B cell (primary cell): Measurements from ENCODE around the gene ANKRD35. TPM values are rescaled to one million over a fixed set of nuclear protein-coding genes. Genes with fewer than 3 reads are reported as not detected.

ENCODE experiments used
- ATAC-seq: fragments of 200-7000 bp; cut with Tn5 transposase; one replicate; pipeline ENCODE4 v1.10.0; 2021; ENCODE audit warnings: low read depth, mild to moderate bottlenecking, moderate number of reproducible peaks, moderate library complexity
- CTCF ChIA-PET: fragments of 350-600 bp; sonication (Branson Sonifier 250); formaldehyde crosslinking; loops from one replicate; lab custom pipeline; 2021; ENCODE audit warnings: antibody characterized with exemption, inconsistent platforms; lab: Charles Lee
- POLR2A ChIA-PET: fragments of 350-600 bp; sonication (Branson Sonifier 250); formaldehyde crosslinking; loops from one replicate; lab custom pipeline; 2021; ENCODE audit warnings: antibody characterized with exemption; lab: Charles Lee
- DNase-seq: peaks from one replicate; pipeline ENCODE4 v3.0.0; 2013
- H2AFZ ChIP-seq: 2 replicates; pipeline ENCODE4 v1.6.1; 2012; ENCODE audit warnings: mild to moderate bottlenecking, low read depth, low read length; ENCODE audit not compliant: insufficient read depth, poor library complexity, severe bottlenecking
- H3K27ac ChIP-seq, 2 donors: 1 replicate in 1 of 2; 2 replicates in 1 of 2; pipeline ENCODE4 v1.5.1; 2012 to 2013; ENCODE audit warnings: low read length in 2 of 2, mild to moderate bottlenecking in 2 of 2, moderate library complexity in 1 of 2
- H3K27me3 ChIP-seq, 4 experiments: fragments of 200-600 bp in 1 of 4; sonication (generic) in 1 of 4; replicated peaks in 1 of 4; 1 replicate in 2 of 4; 2 replicates in 2 of 4; pipeline versions ENCODE4 v1.6.1 to v1.7.0; 2013 to 2016; ENCODE audit warnings: low read length in 3 of 4, mild to moderate bottlenecking in 2 of 4, mixed read lengths in 1 of 4, moderate library complexity in 1 of 4; ENCODE audit not compliant: insufficient read depth in 4 of 4, control insufficient read depth in 3 of 4; ENCODE audit errors: control extremely low read depth in 1 of 4
- H3K36me3 ChIP-seq, 2 experiments: replicated peaks in 1 of 2; 1 replicate in 1 of 2; 2 replicates in 1 of 2; pipeline versions ENCODE4 v1.6.1 to v1.7.1; 2013; ENCODE audit warnings: low read length in 1 of 2; ENCODE audit not compliant: insufficient read depth in 2 of 2, control insufficient read depth in 1 of 2; ENCODE audit errors: control extremely low read depth in 1 of 2, extremely low read depth in 1 of 2
- H3K4me1 ChIP-seq, 2 donors: fragments of 200-600 bp in 1 of 2; sonication (generic) in 1 of 2; 1 replicate in 1 of 2; 2 replicates in 1 of 2; pipeline versions ENCODE4 v1.5.1 to v1.6.1; 2013 to 2017; ENCODE audit warnings: low read length in 2 of 2; ENCODE audit not compliant: control insufficient read depth in 2 of 2, insufficient read depth in 2 of 2
- H3K4me2 ChIP-seq: replicated peaks from 2 replicates; pipeline ENCODE3; 2012; ENCODE audit warnings: mild to moderate bottlenecking, low read depth, low read length; ENCODE audit not compliant: poor library complexity, severe bottlenecking
- H3K4me3 ChIP-seq, 5 experiments: fragments of 200-600 bp in 1 of 5; sonication (generic) in 1 of 5; 1 replicate in 3 of 5; 2 replicates in 2 of 5; pipeline versions ENCODE4 v1.5.1 to v1.7.0; 2011 to 2016; ENCODE audit warnings: low read length in 4 of 5, mild to moderate bottlenecking in 4 of 5, low read depth in 2 of 5, control low read depth in 1 of 5, moderate library complexity in 1 of 5; ENCODE audit not compliant: insufficient read depth in 1 of 5; ENCODE audit errors: control extremely low read depth in 1 of 5, extremely low read depth in 1 of 5
- H3K79me2 ChIP-seq: fragments of 200-600 bp; sonication (generic); one replicate; pipeline ENCODE4 v1.6.0; 2016; ENCODE audit warnings: low read length; ENCODE audit not compliant: control insufficient read depth, insufficient read depth
- H3K9ac ChIP-seq: fragments of 200-600 bp; sonication (generic); 2 replicates; pipeline ENCODE4 v1.6.1; 2017; ENCODE audit warnings: mild to moderate bottlenecking, low read length, moderate library complexity
- H3K9me3 ChIP-seq, 3 donors: one replicate each; pipeline versions ENCODE4 v1.6.1 to v1.7.1; 2013; ENCODE audit warnings: low read length in 2 of 3; ENCODE audit not compliant: control insufficient read depth in 2 of 3, insufficient read depth in 1 of 3; ENCODE audit errors: control extremely low read depth in 1 of 3
- H4K20me1 ChIP-seq: 2 replicates; pipeline ENCODE4 v1.6.0; 2012; ENCODE audit warnings: mild to moderate bottlenecking, low read length; ENCODE audit not compliant: insufficient read depth, control insufficient read depth, poor library complexity, severe bottlenecking
- H3K27ac Mint-ChIP-seq: one replicate; pipeline ENCODE4 v1.8.0; 2021; ENCODE audit warnings: mixed read lengths
- H3K27me3 Mint-ChIP-seq: one replicate; pipeline ENCODE4 v1.8.0; 2021; ENCODE audit warnings: mixed read lengths
- H3K4me1 Mint-ChIP-seq: one replicate; pipeline ENCODE4 v1.8.0; 2021; ENCODE audit warnings: mixed read lengths
- H3K4me3 Mint-ChIP-seq: one replicate; pipeline ENCODE4 v1.8.0; 2021; ENCODE audit warnings: mixed read lengths
- H3K9me3 Mint-ChIP-seq: one replicate; pipeline ENCODE4 v1.8.0; 2022; ENCODE audit warnings: mixed read lengths; ENCODE audit not compliant: insufficient read depth
- EZH2 ChIP-seq: IDR thresholded peaks from 2 replicates; pipeline ENCODE4 v1.6.1; 2012; ENCODE audit warnings: borderline replicate concordance, low read depth, mild to moderate bottlenecking, moderate library complexity, low read length; ENCODE audit not compliant: insufficient read depth, poor library complexity, severe bottlenecking
- WGBS: methylation state at CpG from one replicate; pipeline ENCODE4 v1.1.5; 2013; ENCODE audit warnings: missing lambda C conversion rate; ENCODE audit not compliant: insufficient coverage; 5-methylcytosine and 5-hydroxymethylcytosine counted together
- intact Hi-C: fragments of 100-400 bp; cut with micrococcal nuclease; formaldehyde crosslinking; loops from one replicate; pipeline ENCODE4 v1.10.0; 2022
- polyA plus RNA-seq: library from polyadenylated mRNA; depleted of rRNA; stranded (reverse); fragments of >200 nt; gene quantifications from 2 replicates; pipeline ENCODE4 v1.2.3, GENCODE V29; 2012
- total RNA-seq, 2 donors: library from RNA; stranded (reverse); fragments of 120-200 nt in 1 of 2; gene quantifications; 1 replicate in 1 of 2; 2 replicates in 1 of 2; pipeline versions ENCODE4 v1.2.3 to v1.2.4, GENCODE V29; 2013 to 2022
- TF ChIP-seq, protein P1 (sequence below): fragments of 200-600 bp; IDR thresholded peaks from one replicate; pipeline ENCODE4 v1.8.0; 2022; ENCODE audit warnings: antibody characterized with exemption, mild to moderate bottlenecking

The ANKRD35 gene
- total and polyA plus RNA-seq, 2 donors (not counting 1 experiment from before 2014, with no cell fraction given) = 0.04 TPM; not detected in 1

- TF ChIP-seq EZH2 = no peak
- TF ChIP-seq, protein P1, sequence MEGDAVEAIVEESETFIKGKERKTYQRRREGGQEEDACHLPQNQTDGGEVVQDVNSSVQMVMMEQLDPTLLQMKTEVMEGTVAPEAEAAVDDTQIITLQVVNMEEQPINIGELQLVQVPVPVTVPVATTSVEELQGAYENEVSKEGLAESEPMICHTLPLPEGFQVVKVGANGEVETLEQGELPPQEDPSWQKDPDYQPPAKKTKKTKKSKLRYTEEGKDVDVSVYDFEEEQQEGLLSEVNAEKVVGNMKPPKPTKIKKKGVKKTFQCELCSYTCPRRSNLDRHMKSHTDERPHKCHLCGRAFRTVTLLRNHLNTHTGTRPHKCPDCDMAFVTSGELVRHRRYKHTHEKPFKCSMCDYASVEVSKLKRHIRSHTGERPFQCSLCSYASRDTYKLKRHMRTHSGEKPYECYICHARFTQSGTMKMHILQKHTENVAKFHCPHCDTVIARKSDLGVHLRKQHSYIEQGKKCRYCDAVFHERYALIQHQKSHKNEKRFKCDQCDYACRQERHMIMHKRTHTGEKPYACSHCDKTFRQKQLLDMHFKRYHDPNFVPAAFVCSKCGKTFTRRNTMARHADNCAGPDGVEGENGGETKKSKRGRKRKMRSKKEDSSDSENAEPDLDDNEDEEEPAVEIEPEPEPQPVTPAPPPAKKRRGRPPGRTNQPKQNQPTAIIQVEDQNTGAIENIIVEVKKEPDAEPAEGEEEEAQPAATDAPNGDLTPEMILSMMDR = no peak
- intact Hi-C loops = no loop called here
- POLR2A ChIA-PET = no interaction called here
- ATAC-seq (no peak), DNase-seq (no peak)
- Histone ChIP-seq H3K4me1 (no peaks in the 10 kb centered on the region), H3K9me3 (no peaks in the 10 kb centered on the region), H3K4me2 (no peak overlapping the region), H3K27me3 (peaks cover 0 to 16% (median 0%) of the 10 kb centered on the region in 4 experiments), H3K4me3 (no peak overlapping the region), H3K36me3 (no peaks in the 10 kb centered on the region), H3K79me2 (no peaks in the 10 kb centered on the region), H3K27ac (no peak overlapping the region), H2AFZ (no peak overlapping the region), H4K20me1 (no peaks in the 10 kb centered on the region), H3K9ac (no peak overlapping the region)
- Mint-ChIP-seq H3K27me3 (peaks cover 31% of the 10 kb centered on the region), H3K27ac (no peak overlapping the region), H3K9me3 (no peaks in the 10 kb centered on the region), H3K4me1 (peaks cover 3% of the 10 kb centered on the region), H3K4me3 (no peak overlapping the region)
- WGBS = 94% methylated on average over 5 of the region's 7 CpGs
- CTCF ChIA-PET = interaction anchor here (1.4 kb wide), 1 partner anchor 14 kb away, joined by 4 read pairs; no protein-coding TSS in a partner anchor
Measured at GRCh38 chr1:145877923-145878486, 7.7 kb downstream of the ANKRD35 start.

- H2AFZ ChIP-seq = no peak overlapping the region
- H3K27me3 ChIP-seq = peaks cover 0 to 19% (median 0%) of the 10 kb centered on the region in 4 experiments
- TF ChIP-seq, protein P1 = no peak
- TF ChIP-seq EZH2 = no peak
- no peak overlapping the region for H3K27ac Mint-ChIP-seq
- no peaks in the 10 kb centered on the region for H3K9me3 ChIP-seq
- H3K4me3 ChIP-seq = no peak overlapping the region
- no peak overlapping the region for H3K4me2 ChIP-seq
- no peak overlapping the region for H3K9ac ChIP-seq
- H3K4me3 Mint-ChIP-seq = no peak overlapping the region
- no peaks in the 10 kb centered on the region for H4K20me1 ChIP-seq
- 97% methylated on average over 12 of the region's 12 CpGs for WGBS
- H3K4me1 Mint-ChIP-seq = peaks cover 13% of the 10 kb centered on the region
- H3K9me3 Mint-ChIP-seq = no peaks in the 10 kb centered on the region
- intact Hi-C loops = no loop called here
- DNase-seq (no peak), ATAC-seq (no peak)
- CTCF ChIA-PET = no interaction called here
- H3K27ac ChIP-seq = no peak overlapping the region
- H3K79me2 ChIP-seq = no peaks in the 10 kb centered on the region
- peaks cover 42% of the 10 kb centered on the region for H3K27me3 Mint-ChIP-seq
- H3K4me1 ChIP-seq = peaks cover 10 to 11% of the 10 kb centered on the region in 2 donors
- H3K36me3 ChIP-seq = no peaks in the 10 kb centered on the region
- POLR2A ChIA-PET = no interaction called here
Measured at GRCh38 chr1:145874646-145875045, 11.0 kb downstream of the ANKRD35 start.
